Stimulated activated CD4-positive, alpha-beta T cell treated with anti-CD3 and anti-CD28 coated beads, Interleukin-12 subunit alpha, Interleukin-12 subunit beta, amount 100 ng/mL, for 48 hours (primary cell): Measurements from ENCODE around the gene HSDL2.
A peak's percentile ranks its signal among the peaks of the same experiment; 100 is the strongest.
"Not testable (repeated sequence)": the region's sequence is repeated elsewhere in the genome, so short reads cannot be mapped to it uniquely, and the experiment has no call there.

Source experiments
- DNase-seq, 3 donors: peaks; one replicate each; pipeline ENCODE4 v3.0.0-alpha.2; 2020; ENCODE audit warnings: low read depth in 2 of 3, low spot score in 1 of 3

The HSDL2 gene

GRCh38 chr9:112365257-112365656 lies 14.7 kb upstream of the HSDL2 start:
- DNase-seq: not testable (repeated sequence)

- DNase-seq: no peak
These were observed 13.3 kb upstream of the HSDL2 start for GRCh38 chr9:112366591-112366990.

DNA sequence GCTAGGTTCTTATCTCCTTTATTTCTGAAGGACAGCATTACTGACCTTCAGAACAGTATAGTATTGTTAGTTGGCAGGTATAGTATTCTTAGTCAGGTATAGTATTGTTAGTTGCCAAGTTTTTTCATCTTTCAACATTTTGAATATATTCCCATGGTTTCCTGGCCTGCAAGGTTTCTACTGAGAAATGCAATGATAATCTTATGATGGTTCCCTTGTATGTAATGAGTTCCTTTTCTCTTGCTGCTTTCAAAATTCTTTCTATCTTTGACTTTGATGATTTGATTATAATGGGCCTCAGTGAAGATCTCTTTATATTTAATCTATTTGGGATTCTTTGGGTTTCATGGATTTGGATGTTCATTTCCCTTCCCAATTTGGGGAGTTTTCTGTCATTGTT lies 12.4 kb upstream of the HSDL2 start:
- no peak for DNase-seq

- DNase-seq: no peak
These were observed 10.1 kb upstream of the HSDL2 start for GRCh38 chr9:112369817-112370216.

DNA sequence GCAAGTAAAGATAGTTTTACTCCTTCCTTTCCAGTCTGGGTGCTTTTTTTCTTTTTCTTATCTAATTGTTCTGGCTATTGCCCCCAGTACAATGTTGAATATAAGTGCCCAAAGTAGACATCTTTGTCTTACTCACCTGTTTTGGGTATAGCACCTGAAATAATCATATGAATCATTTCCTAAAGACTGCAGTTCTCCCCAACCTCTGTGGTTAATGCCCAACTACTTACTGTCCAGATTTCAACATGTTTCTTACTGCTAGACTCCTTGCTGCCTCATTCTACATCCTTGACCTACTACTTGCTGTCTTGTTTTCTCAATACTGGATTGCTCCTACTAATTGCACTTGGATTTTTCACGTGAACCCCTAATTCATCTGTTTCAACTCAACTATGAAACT lies 8.8 kb upstream of the HSDL2 start:
- no peak for DNase-seq

DNA sequence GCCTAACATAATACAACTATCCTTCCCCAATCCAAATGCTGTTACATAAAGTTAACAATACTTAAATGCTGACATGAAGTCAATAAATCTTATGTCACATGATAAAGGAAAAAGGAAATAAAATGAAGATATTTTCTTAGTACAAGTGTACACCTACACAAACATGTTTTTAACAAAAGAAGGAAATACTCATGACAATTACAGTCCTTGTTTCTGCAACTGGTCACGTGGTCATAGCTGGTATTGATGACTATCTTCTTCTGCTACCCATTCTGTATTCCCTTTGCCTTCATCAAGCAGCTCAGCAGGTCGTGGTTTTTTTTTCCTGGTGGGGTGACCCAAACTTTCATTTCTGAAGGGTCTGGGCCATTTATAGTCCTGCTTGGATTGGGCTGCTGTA lies 6.2 kb upstream of the HSDL2 start:
- not testable (repeated sequence) for DNase-seq

DNA sequence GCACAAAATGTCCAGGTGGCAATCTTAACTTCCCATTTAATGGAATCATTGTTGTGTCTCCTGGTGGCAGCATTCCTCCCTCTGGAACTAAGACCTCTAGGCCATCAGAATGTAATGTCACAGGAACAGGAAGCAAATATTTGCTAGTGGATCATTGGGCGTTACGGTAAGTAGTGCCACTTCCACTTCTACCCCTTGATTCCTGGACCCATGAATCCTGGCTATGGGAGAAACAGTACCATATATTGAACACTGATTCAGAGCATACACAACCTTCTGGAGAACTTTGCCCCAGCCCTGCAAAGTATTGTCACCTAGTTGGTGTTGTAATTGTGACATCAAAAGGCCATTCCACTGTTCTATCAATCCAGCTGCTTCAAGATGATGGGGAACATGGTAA lies 5.7 kb upstream of the HSDL2 start:
- DNase-seq: not testable (repeated sequence)

DNA sequence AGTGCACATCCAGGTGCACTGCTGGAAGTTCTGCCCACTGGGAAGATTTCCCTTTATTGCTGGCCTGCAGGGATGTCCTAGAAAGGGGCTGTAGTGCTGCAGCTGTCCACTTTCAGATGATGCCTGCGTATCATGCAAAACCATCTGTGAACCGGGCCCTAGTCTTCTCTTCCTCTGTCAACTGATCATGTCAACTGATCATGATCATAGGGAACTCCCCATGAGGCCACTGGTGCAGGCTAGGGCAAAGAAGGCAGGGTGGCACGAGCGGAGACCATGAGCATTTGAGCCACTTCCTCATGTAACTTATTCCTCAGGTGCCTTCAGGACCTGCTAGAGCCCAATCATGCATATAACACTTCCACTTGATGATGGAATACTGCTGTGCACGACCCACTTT lies 4.5 kb upstream of the HSDL2 start:
- DNase-seq: no peak

DNA sequence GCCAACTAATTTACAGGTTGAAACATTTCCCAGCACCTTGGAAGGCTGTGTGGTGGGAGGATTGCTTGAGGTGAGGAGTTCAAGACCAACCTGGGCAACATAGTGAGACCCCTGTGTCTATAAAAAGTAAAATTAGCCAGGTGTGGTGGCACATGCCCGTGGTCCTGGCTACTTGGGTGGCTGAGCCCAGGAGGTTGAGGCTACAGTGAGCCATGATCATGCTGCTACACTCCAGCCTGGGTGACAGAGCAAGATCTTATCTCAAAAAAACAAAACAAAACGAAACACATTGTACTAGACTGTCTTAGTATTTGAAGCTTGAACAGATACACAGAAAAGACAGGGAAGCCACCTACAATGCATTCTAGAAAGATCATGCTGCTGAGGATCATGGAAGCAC lies 2.8 kb upstream of the HSDL2 start:
- DNase-seq: no peak

- no peak for DNase-seq
These were observed 2.1 kb upstream of the HSDL2 start for GRCh38 chr9:112377684-112378327.

DNA sequence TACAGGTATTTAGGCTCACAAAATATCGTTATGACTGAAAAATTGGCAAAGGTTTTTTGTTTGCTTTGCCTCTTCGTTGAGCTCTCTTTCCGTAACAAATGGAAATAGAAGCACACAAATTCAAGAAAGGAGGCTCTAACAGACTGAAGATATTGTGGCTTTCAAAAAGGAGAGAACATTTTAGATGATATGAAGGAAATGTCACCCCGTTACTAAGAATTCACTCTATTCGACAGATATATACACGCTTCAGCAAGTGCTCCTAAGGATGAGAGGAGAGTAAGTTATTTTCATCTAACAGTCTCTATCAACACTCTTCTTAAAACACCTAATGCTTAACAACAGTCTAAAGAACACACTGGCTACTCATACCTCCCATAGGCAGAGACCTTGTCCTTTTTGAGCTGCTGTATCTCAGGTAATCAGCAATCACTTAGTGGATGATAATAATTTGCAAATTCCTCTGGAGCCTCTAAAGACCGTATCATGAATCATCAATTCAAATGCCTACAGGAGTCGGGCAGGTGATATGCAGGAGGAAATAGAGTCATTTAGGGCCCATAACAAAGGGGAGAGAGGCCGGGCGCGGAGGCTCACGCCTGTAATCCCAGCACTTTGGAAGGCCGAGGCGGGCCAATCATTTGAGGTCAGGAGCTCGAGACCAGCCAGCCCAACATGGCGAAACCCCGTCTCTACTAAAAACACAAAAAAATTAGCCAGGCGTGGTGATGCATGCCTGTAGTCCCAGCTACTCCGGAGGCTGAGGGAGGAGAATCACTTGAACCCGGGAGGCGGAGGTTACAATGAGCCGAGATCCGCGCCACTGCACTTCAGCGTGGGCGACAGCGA lies 1.4 kb upstream of the HSDL2 start:
- peak; percentile 21 to 25 (median 23) for DNase-seq

GRCh38 chr9:112379177-112380101 lies 469 bp upstream of the HSDL2 start:
- DNase-seq: peak; percentile 96 to 98 (median 98)

DNA sequence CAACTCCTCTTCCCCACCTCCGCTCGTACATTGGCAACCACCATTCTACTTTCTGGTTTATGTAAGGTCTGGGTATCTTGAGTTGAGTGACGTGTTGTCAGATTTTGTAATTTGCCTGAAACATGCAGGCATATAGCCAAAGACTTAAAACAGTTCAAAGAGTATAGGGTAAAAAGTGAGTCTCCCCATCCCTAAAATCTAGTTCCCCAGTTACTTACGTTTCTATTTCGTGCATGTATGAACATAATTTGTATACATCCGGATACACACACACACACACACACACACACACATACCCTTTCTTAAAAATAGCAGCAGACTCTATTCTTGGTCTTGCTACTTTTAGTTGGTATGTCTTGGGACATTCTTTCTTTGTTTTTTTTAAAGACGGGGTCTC lies 915 bp downstream of the HSDL2 start:
- DNase-seq: no peak

- DNase-seq: no peak
These were observed 2.2 kb downstream of the HSDL2 start for GRCh38 chr9:112382066-112382465.

DNA sequence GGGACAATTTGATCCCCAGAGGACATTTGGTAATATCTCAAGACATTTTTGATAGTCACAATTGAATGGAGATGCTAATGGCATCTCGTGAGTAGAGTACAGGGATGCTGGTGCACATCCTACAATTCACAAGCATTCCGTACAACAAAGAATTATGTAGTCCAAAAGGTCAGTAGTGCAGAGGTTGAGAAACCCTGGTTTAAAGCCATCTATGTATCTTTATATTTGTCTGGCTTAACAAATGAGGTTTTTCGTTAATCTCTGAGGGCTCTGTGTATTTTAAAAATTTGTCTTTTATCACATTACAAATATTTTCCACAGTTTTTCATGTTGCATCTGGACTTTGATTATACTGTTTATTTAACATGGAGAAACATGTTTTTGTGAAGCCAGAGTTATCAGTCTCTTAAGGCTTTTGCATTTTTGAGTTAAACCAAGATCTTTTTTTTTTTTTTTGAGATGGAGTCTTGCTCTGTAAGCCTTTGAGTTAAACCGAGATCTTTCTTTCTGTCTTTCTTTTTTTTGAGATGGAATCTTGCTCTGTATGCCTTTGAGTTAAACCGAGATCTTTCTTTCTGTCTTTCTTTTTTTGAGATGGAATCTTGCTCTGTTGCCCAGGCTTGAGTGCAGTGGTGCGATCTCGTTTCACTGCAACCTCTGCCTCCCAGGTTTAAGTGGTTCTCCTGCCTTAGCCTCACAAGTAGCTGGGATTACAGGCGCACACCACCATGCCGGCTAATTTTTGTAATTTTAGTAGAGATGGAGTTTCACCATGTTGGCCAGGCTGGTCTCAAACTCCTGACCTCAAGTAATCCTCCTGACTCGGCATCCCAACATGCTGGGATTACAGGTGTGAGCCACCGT lies 2.8 kb downstream of the HSDL2 start:
- DNase-seq: no peak

GRCh38 chr9:112384219-112384618 lies 4.3 kb downstream of the HSDL2 start:
- DNase-seq: no peak

GRCh38 chr9:112384690-112385089 lies 4.8 kb downstream of the HSDL2 start:
- no peak for DNase-seq

GRCh38 chr9:112387115-112387514 lies 7.2 kb downstream of the HSDL2 start:
- no peak for DNase-seq

GRCh38 chr9:112389897-112390296 lies 10.0 kb downstream of the HSDL2 start:
- not testable (repeated sequence) for DNase-seq

GRCh38 chr9:112391936-112392560 lies 12.1 kb downstream of the HSDL2 start:
- DNase-seq: not testable (repeated sequence)
